ENCODE measurements around the gene PRKAG2.

DNA sequence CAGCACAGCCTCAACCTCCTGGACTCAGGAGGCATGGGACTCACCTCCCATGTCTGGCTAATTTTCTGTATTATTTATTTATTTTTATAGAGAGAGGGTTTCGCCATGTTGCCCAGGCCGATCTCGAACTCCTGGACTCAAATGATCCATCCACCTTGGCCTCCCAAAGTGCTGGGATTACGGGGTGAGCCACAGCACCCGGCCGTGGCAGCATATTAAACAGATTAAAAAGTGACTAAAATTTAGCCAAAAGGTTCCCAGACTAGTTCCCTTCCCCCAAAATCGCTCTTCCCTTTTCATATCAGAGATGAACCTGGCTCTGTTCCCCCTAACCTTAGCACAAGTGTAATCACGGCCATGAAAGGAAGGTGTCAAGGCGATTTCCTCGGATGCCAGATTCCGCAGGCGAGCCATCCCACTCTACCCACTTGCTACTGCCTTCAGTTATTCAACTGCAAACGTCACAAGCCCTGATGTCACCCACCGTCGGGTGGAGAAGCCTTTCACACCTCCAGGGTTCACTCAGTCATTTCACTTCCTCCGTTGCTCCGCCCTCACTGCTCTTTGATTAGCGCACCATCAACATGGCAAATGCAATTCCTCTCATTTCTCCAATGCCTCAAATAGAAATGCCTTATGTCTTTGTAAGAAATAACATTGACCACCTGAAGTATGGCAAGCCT is 252.5 kb downstream of the PRKAG2 start:
- TF ChIP-seq, protein P1, sequence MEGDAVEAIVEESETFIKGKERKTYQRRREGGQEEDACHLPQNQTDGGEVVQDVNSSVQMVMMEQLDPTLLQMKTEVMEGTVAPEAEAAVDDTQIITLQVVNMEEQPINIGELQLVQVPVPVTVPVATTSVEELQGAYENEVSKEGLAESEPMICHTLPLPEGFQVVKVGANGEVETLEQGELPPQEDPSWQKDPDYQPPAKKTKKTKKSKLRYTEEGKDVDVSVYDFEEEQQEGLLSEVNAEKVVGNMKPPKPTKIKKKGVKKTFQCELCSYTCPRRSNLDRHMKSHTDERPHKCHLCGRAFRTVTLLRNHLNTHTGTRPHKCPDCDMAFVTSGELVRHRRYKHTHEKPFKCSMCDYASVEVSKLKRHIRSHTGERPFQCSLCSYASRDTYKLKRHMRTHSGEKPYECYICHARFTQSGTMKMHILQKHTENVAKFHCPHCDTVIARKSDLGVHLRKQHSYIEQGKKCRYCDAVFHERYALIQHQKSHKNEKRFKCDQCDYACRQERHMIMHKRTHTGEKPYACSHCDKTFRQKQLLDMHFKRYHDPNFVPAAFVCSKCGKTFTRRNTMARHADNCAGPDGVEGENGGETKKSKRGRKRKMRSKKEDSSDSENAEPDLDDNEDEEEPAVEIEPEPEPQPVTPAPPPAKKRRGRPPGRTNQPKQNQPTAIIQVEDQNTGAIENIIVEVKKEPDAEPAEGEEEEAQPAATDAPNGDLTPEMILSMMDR (IDR thresholded peaks at IDR 0.05 in 8 of 11, conservative IDR thresholded peaks at IDR 0.05 in 3 of 11), result no peak
- no peak for TF ChIP-seq POLR2AphosphoS5 (IDR thresholded peaks at IDR 0.05)
